Activated naive CD8-positive, alpha-beta T cell treated with anti-CD3 and anti-CD28 coated beads for 36 hours (primary cell): ENCODE data around the gene VAMP5. TPM values are rescaled to one million over a fixed set of nuclear protein-coding genes. Genes with fewer than 3 reads are reported as not detected.
"Not testable (repeated sequence)": the region's sequence is repeated elsewhere in the genome, so short reads cannot be mapped to it uniquely, and the experiment has no call there.

ENCODE experiments used
- DNase-seq: peaks from one replicate; pipeline ENCODE4 v3.0.0; 2021
- H3K27ac Mint-ChIP-seq: one replicate; pipeline ENCODE4 v1.8.0; 2022; ENCODE audit warnings: mild to moderate bottlenecking, moderate library complexity, mixed read lengths
- H3K27me3 Mint-ChIP-seq: one replicate; pipeline ENCODE4 v1.8.0; 2022; ENCODE audit warnings: mild to moderate bottlenecking, mixed read lengths
- H3K36me3 Mint-ChIP-seq: one replicate; pipeline ENCODE4 v1.8.0; 2021; ENCODE audit warnings: mild to moderate bottlenecking, mixed read lengths
- H3K4me1 Mint-ChIP-seq: one replicate; pipeline ENCODE4 v1.8.0; 2021; ENCODE audit warnings: mixed read lengths
- H3K4me3 Mint-ChIP-seq: one replicate; pipeline ENCODE4 v1.8.0; 2022; ENCODE audit warnings: mild to moderate bottlenecking, moderate library complexity, mixed read lengths
- H3K9me3 Mint-ChIP-seq: one replicate; pipeline ENCODE4 v1.8.0; 2022; ENCODE audit warnings: mixed read lengths
- total RNA-seq, 2 experiments: library from RNA; stranded (reverse); gene quantifications; one replicate each; pipeline ENCODE4 v1.2.3, GENCODE V29; 2021

The VAMP5 gene
- total RNA-seq, 2 experiments from 2014 or later, result 27.9 to 29.3 TPM

- peaks cover 16% of the 10 kb centered on the region for H3K4me1 Mint-ChIP-seq
- no peaks in the 10 kb centered on the region for H3K27me3 Mint-ChIP-seq
- no peak overlapping the region for H3K4me3 Mint-ChIP-seq
- H3K9me3 Mint-ChIP-seq, result no peaks in the 10 kb centered on the region
- H3K36me3 Mint-ChIP-seq, result peaks cover 33% of the 10 kb centered on the region
- DNase-seq, result no peak
- peak overlapping the region; percentile 25 for H3K27ac Mint-ChIP-seq
Measured at GRCh38 chr2:85547089-85547858, 37.0 kb upstream of the VAMP5 start.

GRCh38 chr2:85547859-85548607 is 36.2 kb upstream of the VAMP5 start:
- no peak overlapping the region for H3K4me3 Mint-ChIP-seq

GRCh38 chr2:85548608-85548900 is 35.7 kb upstream of the VAMP5 start:
- peaks cover 5% of the 10 kb centered on the region for H3K4me1 Mint-ChIP-seq
- H3K36me3 Mint-ChIP-seq, result peaks cover 21% of the 10 kb centered on the region
- H3K9me3 Mint-ChIP-seq, result no peaks in the 10 kb centered on the region
- no peaks in the 10 kb centered on the region for H3K27me3 Mint-ChIP-seq
- H3K4me3 Mint-ChIP-seq, result no peak overlapping the region
- no peak for DNase-seq
- H3K27ac Mint-ChIP-seq, result no peak overlapping the region

More at GRCh38 chr2:85547859-85548607, 36.2 kb upstream of the VAMP5 start:
- Mint-ChIP-seq H3K9me3 (no peaks in the 10 kb centered on the region), H3K27ac (no peak overlapping the region), H3K27me3 (no peaks in the 10 kb centered on the region), H3K4me1 (peaks cover 8% of the 10 kb centered on the region), H3K36me3 (peaks cover 25% of the 10 kb centered on the region)
- no peak for DNase-seq

- H3K4me1 Mint-ChIP-seq, result peaks cover 5% of the 10 kb centered on the region
- H3K36me3 Mint-ChIP-seq, result peaks cover 16% of the 10 kb centered on the region
- no peak overlapping the region for H3K4me3 Mint-ChIP-seq
- no peak overlapping the region for H3K27ac Mint-ChIP-seq
- no peaks in the 10 kb centered on the region for H3K9me3 Mint-ChIP-seq
- H3K27me3 Mint-ChIP-seq, result no peaks in the 10 kb centered on the region
- no peak for DNase-seq
Measured at GRCh38 chr2:85549095-85549494, 35.1 kb upstream of the VAMP5 start.

GRCh38 chr2:85549826-85550225 is 34.4 kb upstream of the VAMP5 start:
- Mint-ChIP-seq H3K27me3 (no peaks in the 10 kb centered on the region), H3K4me3 (no peak overlapping the region), H3K4me1 (peaks cover 2% of the 10 kb centered on the region), H3K36me3 (peaks cover 10% of the 10 kb centered on the region), H3K27ac (no peak overlapping the region), H3K9me3 (no peaks in the 10 kb centered on the region)
- DNase-seq, result no peak

- DNase-seq, result no peak
- Mint-ChIP-seq H3K4me1 (no peaks in the 10 kb centered on the region), H3K36me3 (peaks cover 6% of the 10 kb centered on the region), H3K9me3 (no peaks in the 10 kb centered on the region), H3K27me3 (no peaks in the 10 kb centered on the region), H3K4me3 (no peak overlapping the region), H3K27ac (no peak overlapping the region)
Measured at GRCh38 chr2:85550486-85550885, 33.7 kb upstream of the VAMP5 start.

- no peaks in the 10 kb centered on the region for H3K27me3 Mint-ChIP-seq
- no peak overlapping the region for H3K27ac Mint-ChIP-seq
- no peak overlapping the region for H3K4me3 Mint-ChIP-seq
- H3K4me1 Mint-ChIP-seq, result no peaks in the 10 kb centered on the region
- peak; percentile 78 for DNase-seq
- H3K36me3 Mint-ChIP-seq, result peaks cover 8% of the 10 kb centered on the region
- H3K9me3 Mint-ChIP-seq, result no peaks in the 10 kb centered on the region
Measured at GRCh38 chr2:85551698-85552678, 32.2 kb upstream of the VAMP5 start.

GRCh38 chr2:85553184-85553583 is 31.0 kb upstream of the VAMP5 start:
- no peaks in the 10 kb centered on the region for H3K9me3 Mint-ChIP-seq
- no peak overlapping the region for H3K4me3 Mint-ChIP-seq
- DNase-seq, result no peak
- H3K27me3 Mint-ChIP-seq, result no peaks in the 10 kb centered on the region
- H3K27ac Mint-ChIP-seq, result no peak overlapping the region
- H3K4me1 Mint-ChIP-seq, result peaks cover 1% of the 10 kb centered on the region
- H3K36me3 Mint-ChIP-seq, result peaks cover 8% of the 10 kb centered on the region

- Mint-ChIP-seq H3K4me1 (peaks cover 18% of the 10 kb centered on the region), H3K4me3 (no peak overlapping the region), H3K36me3 (peaks cover 11% of the 10 kb centered on the region), H3K27ac (no peak overlapping the region), H3K9me3 (no peaks in the 10 kb centered on the region), H3K27me3 (no peaks in the 10 kb centered on the region)
- no peak for DNase-seq
Measured at GRCh38 chr2:85554980-85555612, 29.1 kb upstream of the VAMP5 start.

- Mint-ChIP-seq H3K4me3 (no peak overlapping the region), H3K27me3 (no peaks in the 10 kb centered on the region), H3K4me1 (peaks cover 29% of the 10 kb centered on the region), H3K9me3 (no peaks in the 10 kb centered on the region), H3K36me3 (peaks cover 5% of the 10 kb centered on the region), H3K27ac (no peak overlapping the region)
- DNase-seq, result no peak
Measured at GRCh38 chr2:85557130-85557529, 27.1 kb upstream of the VAMP5 start.

- Mint-ChIP-seq H3K27ac (no peak overlapping the region), H3K4me3 (no peak overlapping the region), H3K4me1 (peaks cover 33% of the 10 kb centered on the region), H3K27me3 (no peaks in the 10 kb centered on the region), H3K9me3 (no peaks in the 10 kb centered on the region), H3K36me3 (peaks cover 5% of the 10 kb centered on the region)
- no peak for DNase-seq
Measured at GRCh38 chr2:85558160-85558559, 26.1 kb upstream of the VAMP5 start.

- not testable (repeated sequence) for H3K27me3 Mint-ChIP-seq, H3K9me3 Mint-ChIP-seq, H3K36me3 Mint-ChIP-seq, DNase-seq
- Mint-ChIP-seq H3K27ac (peak overlapping the region; percentile 95), H3K4me3 (peak overlapping the region; percentile 98), H3K4me1 (peaks cover 40% of the 10 kb centered on the region)
Measured at GRCh38 chr2:85560403-85560726, 23.9 kb upstream of the VAMP5 start.

- no peaks in the 10 kb centered on the region for H3K27me3 Mint-ChIP-seq
- DNase-seq, result peak; percentile 42
- peaks cover 40% of the 10 kb centered on the region for H3K4me1 Mint-ChIP-seq
Measured at GRCh38 chr2:85560812-85561279, 23.4 kb upstream of the VAMP5 start.

GRCh38 chr2:85561280-85562212 is 22.7 kb upstream of the VAMP5 start, which contains the start of gene GGCX:
Gene GGCX (minus strand): TSS chr2:85561493. CDS start chr2:85561428, 65 bp downstream.
- DNase-seq, result peak; percentile 93
- peak within 1 kb of the TSS; percentile 98 for H3K4me3 Mint-ChIP-seq
- peaks cover 40% of the 10 kb centered on the region for H3K4me1 Mint-ChIP-seq
- no peaks in the 10 kb centered on the region for H3K9me3 Mint-ChIP-seq
- peak within 1 kb of the TSS; percentile 95 for H3K27ac Mint-ChIP-seq
- peaks cover 2% of the 10 kb centered on the region for H3K36me3 Mint-ChIP-seq
- H3K27me3 Mint-ChIP-seq, result no peaks in the 10 kb centered on the region

More at GRCh38 chr2:85560812-85561279, 23.4 kb upstream of the VAMP5 start:
- Mint-ChIP-seq H3K36me3 (peaks cover 3% of the 10 kb centered on the region), H3K9me3 (no peaks in the 10 kb centered on the region), H3K27ac (peak overlapping the region; percentile 95), H3K4me3 (peak overlapping the region; percentile 98)
